HUES6 (cell line): ENCODE results near the gene IP6K3.

ENCODE experiments used
- H3K27ac ChIP-seq: 2 replicates; pipeline ENCODE4 v1.7.0; 2013; ENCODE audit warnings: low read depth, mild to moderate bottlenecking, low read length, inconsistent platforms
- H3K27me3 ChIP-seq: 2 replicates; pipeline ENCODE4 v1.6.1; 2013; ENCODE audit warnings: low read length; ENCODE audit not compliant: control insufficient read depth, insufficient read depth
- H3K36me3 ChIP-seq: 2 replicates; pipeline ENCODE4 v1.6.1; 2013; ENCODE audit warnings: low read length; ENCODE audit not compliant: control insufficient read depth, insufficient read depth
- H3K4me1 ChIP-seq: 2 replicates; pipeline ENCODE4 v1.6.1; 2013; ENCODE audit warnings: low read length; ENCODE audit not compliant: control insufficient read depth, insufficient read depth
- H3K4me3 ChIP-seq: 2 replicates; pipeline ENCODE4 v1.5.1; 2013; ENCODE audit warnings: low read depth, low read length
- H3K9ac ChIP-seq: one replicate; pipeline ENCODE4 v1.6.1; 2013; ENCODE audit warnings: mild to moderate bottlenecking, low read length
- H3K9me3 ChIP-seq: 2 replicates; pipeline ENCODE4 v1.6.1; 2013; ENCODE audit warnings: low read depth, low read length; ENCODE audit not compliant: control insufficient read depth, insufficient read depth

The IP6K3 gene

GRCh38 chr6:33727126-33727525 is 19.6 kb downstream of the IP6K3 start:
- H3K9ac ChIP-seq, result no peak overlapping the region

GRCh38 chr6:33726696-33727095 is 20.0 kb downstream of the IP6K3 start:
- Histone ChIP-seq H3K4me3 (no peak overlapping the region), H3K9me3 (no peaks in the 10 kb centered on the region), H3K36me3 (no peaks in the 10 kb centered on the region), H3K9ac (no peak overlapping the region), H3K27ac (no peak overlapping the region), H3K4me1 (peaks cover 8% of the 10 kb centered on the region; the same call in 1 of the 2 replicates), H3K27me3 (no peaks in the 10 kb centered on the region)

More at GRCh38 chr6:33727126-33727525, 19.6 kb downstream of the IP6K3 start:
- Histone ChIP-seq H3K27ac (no peak overlapping the region), H3K4me3 (no peak overlapping the region), H3K9me3 (no peaks in the 10 kb centered on the region), H3K36me3 (no peaks in the 10 kb centered on the region), H3K4me1 (peaks cover 8% of the 10 kb centered on the region; the same call in 1 of the 2 replicates), H3K27me3 (no peaks in the 10 kb centered on the region)

GRCh38 chr6:33725891-33726673 is 20.6 kb downstream of the IP6K3 start:
- no peak overlapping the region for H3K27ac ChIP-seq

GRCh38 chr6:33725222-33725621 is 21.5 kb downstream of the IP6K3 start:
- no peak overlapping the region for H3K4me3 ChIP-seq
- no peaks in the 10 kb centered on the region; the same call in 1 of the 2 replicates for H3K27me3 ChIP-seq
- no peaks in the 10 kb centered on the region for H3K9me3 ChIP-seq
- H3K4me1 ChIP-seq, result peaks cover 8% of the 10 kb centered on the region; the same call in 1 of the 2 replicates
- no peak overlapping the region for H3K27ac ChIP-seq
- no peak overlapping the region for H3K9ac ChIP-seq
- no peaks in the 10 kb centered on the region for H3K36me3 ChIP-seq

More at GRCh38 chr6:33725891-33726673, 20.6 kb downstream of the IP6K3 start:
- Histone ChIP-seq H3K4me3 (no peak overlapping the region), H3K27me3 (no peaks in the 10 kb centered on the region), H3K9me3 (no peaks in the 10 kb centered on the region), H3K4me1 (peaks cover 8% of the 10 kb centered on the region; the same call in 1 of the 2 replicates), H3K9ac (no peak overlapping the region), H3K36me3 (no peaks in the 10 kb centered on the region)

GRCh38 chr6:33724102-33725023 is 22.3 kb downstream of the IP6K3 start:
- Histone ChIP-seq H3K9ac (no peak overlapping the region), H3K4me1 (peaks cover 8% of the 10 kb centered on the region; the same call in 1 of the 2 replicates), H3K4me3 (no peak overlapping the region), H3K27me3 (no peaks in the 10 kb centered on the region; the same call in 1 of the 2 replicates), H3K9me3 (no peaks in the 10 kb centered on the region), H3K36me3 (no peaks in the 10 kb centered on the region), H3K27ac (no peak overlapping the region)

- peaks cover 8% of the 10 kb centered on the region; the same call in 1 of the 2 replicates for H3K4me1 ChIP-seq
- H3K9ac ChIP-seq, result no peak overlapping the region
- H3K9me3 ChIP-seq, result no peaks in the 10 kb centered on the region
- H3K27me3 ChIP-seq, result no peaks in the 10 kb centered on the region; the same call in 1 of the 2 replicates
- H3K36me3 ChIP-seq, result no peaks in the 10 kb centered on the region
- no peak overlapping the region for H3K4me3 ChIP-seq
- H3K27ac ChIP-seq, result no peak overlapping the region
Measured at GRCh38 chr6:33723371-33724085, 23.2 kb downstream of the IP6K3 start.

GRCh38 chr6:33722103-33722623 is 24.5 kb downstream of the IP6K3 start:
- no peak overlapping the region for H3K4me3 ChIP-seq
- H3K4me1 ChIP-seq, result peaks cover 6% of the 10 kb centered on the region; the same call in 1 of the 2 replicates
- H3K9me3 ChIP-seq, result no peaks in the 10 kb centered on the region
- no peak overlapping the region for H3K9ac ChIP-seq
- no peaks in the 10 kb centered on the region for H3K36me3 ChIP-seq
- H3K27me3 ChIP-seq, result no peaks in the 10 kb centered on the region; the same call in 1 of the 2 replicates
- no peak overlapping the region for H3K27ac ChIP-seq

- no peak overlapping the region for H3K27ac ChIP-seq
- H3K27me3 ChIP-seq, result no peaks in the 10 kb centered on the region; the same call in 1 of the 2 replicates
- H3K4me3 ChIP-seq, result no peak overlapping the region
- H3K36me3 ChIP-seq, result no peaks in the 10 kb centered on the region
- H3K9ac ChIP-seq, result no peak overlapping the region
- no peaks in the 10 kb centered on the region for H3K9me3 ChIP-seq
- H3K4me1 ChIP-seq, result peaks cover 12% of the 10 kb centered on the region; the same call in 1 of the 2 replicates
Measured at GRCh38 chr6:33721508-33721907, 25.2 kb downstream of the IP6K3 start.

GRCh38 chr6:33720998-33721397 is 25.7 kb downstream of the IP6K3 start:
- Histone ChIP-seq H3K4me3 (no peak overlapping the region), H3K9me3 (no peaks in the 10 kb centered on the region), H3K27ac (no peak overlapping the region), H3K27me3 (no peaks in the 10 kb centered on the region; the same call in 1 of the 2 replicates), H3K4me1 (peaks cover 17% of the 10 kb centered on the region; the same call in 1 of the 2 replicates), H3K9ac (no peak overlapping the region), H3K36me3 (no peaks in the 10 kb centered on the region)

GRCh38 chr6:33719326-33719987 is 27.2 kb downstream of the IP6K3 start:
- H3K4me1 ChIP-seq, result peaks cover 15% of the 10 kb centered on the region; the same call in 1 of the 2 replicates
- no peaks in the 10 kb centered on the region for H3K36me3 ChIP-seq
- H3K27ac ChIP-seq, result no peak overlapping the region
- H3K9ac ChIP-seq, result no peak overlapping the region
- H3K4me3 ChIP-seq, result no peak overlapping the region
- no peaks in the 10 kb centered on the region for H3K9me3 ChIP-seq
- no peaks in the 10 kb centered on the region; the same call in 1 of the 2 replicates for H3K27me3 ChIP-seq
